Cardiac muscle cell (in vitro differentiated cells and primary cell): Measurements from ENCODE around the gene C1orf21. TPM values are rescaled to one million over a fixed set of nuclear protein-coding genes. Genes with fewer than 3 reads are reported as not detected.

ENCODE experiments used
- DNase-seq, 2 donors: peaks; one replicate each; pipeline versions ENCODE4 v3.0.0 to v3.0.0-alpha.2; 2010 to 2017; ENCODE audit warnings: low read depth in 1 of 2, low spot score in 1 of 2
- H3K27ac ChIP-seq: fragments of 200-600 bp; sonication (generic); 2 replicates; pipeline ENCODE4 v1.5.1; 2016
- H3K27me3 ChIP-seq: fragments of 200-600 bp; sonication (generic); 2 replicates; pipeline ENCODE4 v1.6.0; 2016; ENCODE audit warnings: control low read depth
- H3K36me3 ChIP-seq: fragments of 200-600 bp; sonication (generic); 2 replicates; pipeline ENCODE4 v1.5.1; 2016; ENCODE audit warnings: control low read depth
- H3K4me1 ChIP-seq: fragments of 200-600 bp; sonication (generic); 2 replicates; pipeline ENCODE4 v1.8.1; 2017; ENCODE audit warnings: low read depth, mild to moderate bottlenecking, mixed run types
- H3K4me3 ChIP-seq: fragments of 200-600 bp; sonication (generic); 2 replicates; pipeline ENCODE4 v1.5.1; 2016; ENCODE audit warnings: mild to moderate bottlenecking
- H3K9me3 ChIP-seq: fragments of 200-600 bp; sonication (generic); 2 replicates; pipeline ENCODE4 v1.5.1; 2017; ENCODE audit warnings: low read depth, mild to moderate bottlenecking, control low read depth
- CTCF ChIP-seq: IDR thresholded peaks from 2 replicates; pipeline ENCODE4 v1.5.1; 2012; ENCODE audit warnings: low read depth, mild to moderate bottlenecking, low read length
- polyA plus RNA-seq: library from polyadenylated mRNA; unstranded; fragments of >200 nt; fragmentation: Nextera tagmentation; extraction: Ambion mirVana; gene quantifications from 2 replicates; pipeline ENCODE4 v1.2.1, GENCODE V29; 2016
- total RNA-seq: library from RNA; depleted of rRNA; stranded (reverse); fragments of >200 nt; gene quantifications from 2 replicates; pipeline ENCODE4 v1.2.3, GENCODE V29; 2016

C1orf21 gene
- total and polyA plus RNA-seq, 2 experiments from 2014 or later: 10.9 to 26.8 TPM

- no peak for TF ChIP-seq CTCF
- H3K4me1 ChIP-seq: peaks cover 22% of the 10 kb centered on the region
- no peak overlapping the region for H3K4me3 ChIP-seq
- no peaks in the 10 kb centered on the region for H3K27me3 ChIP-seq
- no peaks in the 10 kb centered on the region for H3K36me3 ChIP-seq
- peak overlapping the region; percentile 34 for H3K27ac ChIP-seq
- peak in 1 of 2 donors; percentile 13 for DNase-seq
- H3K9me3 ChIP-seq: no peaks in the 10 kb centered on the region
Measured at GRCh38 chr1:184507165-184507564, 120.3 kb downstream of the C1orf21 start.

DNA sequence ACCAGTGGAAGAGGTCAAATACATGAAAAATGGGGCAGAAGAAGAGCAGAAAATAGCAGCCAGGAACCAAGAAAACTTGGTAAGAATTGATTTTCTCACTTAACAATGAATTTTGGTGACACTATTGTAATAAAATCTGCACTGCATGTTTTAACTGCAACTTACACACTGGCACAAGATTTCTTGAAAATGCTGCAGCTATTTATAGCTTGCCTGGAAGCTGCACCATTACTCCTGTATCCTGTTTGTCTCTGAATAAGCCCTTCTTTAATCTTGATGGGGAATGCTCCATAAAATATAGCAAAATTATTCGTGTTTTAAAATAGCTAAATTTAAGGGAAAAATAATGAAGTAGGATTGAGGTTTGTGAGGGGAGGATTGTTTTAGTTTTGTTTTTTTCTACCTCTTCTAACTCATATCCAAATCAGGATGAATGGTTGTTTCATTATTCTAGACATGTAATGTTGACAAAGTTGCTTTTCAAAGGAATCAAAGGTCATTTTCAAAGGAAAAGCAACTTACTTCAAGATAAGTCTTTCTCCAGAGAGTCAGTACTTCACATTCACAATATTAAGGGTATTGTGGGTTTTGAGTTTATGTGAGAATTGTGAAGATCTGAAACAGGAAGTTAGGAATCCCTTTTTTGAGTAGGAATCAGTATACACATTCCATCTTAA is 120.9 kb downstream of the C1orf21 start:
- no peaks in the 10 kb centered on the region for H3K27me3 ChIP-seq
- no peak overlapping the region for H3K4me3 ChIP-seq
- no peaks in the 10 kb centered on the region for H3K36me3 ChIP-seq
- DNase-seq: peak; percentile 14 to 29
- H3K27ac ChIP-seq: peak overlapping the region; percentile 34
- TF ChIP-seq CTCF: no peak
- peaks cover 22% of the 10 kb centered on the region for H3K4me1 ChIP-seq
- H3K9me3 ChIP-seq: no peaks in the 10 kb centered on the region

DNA sequence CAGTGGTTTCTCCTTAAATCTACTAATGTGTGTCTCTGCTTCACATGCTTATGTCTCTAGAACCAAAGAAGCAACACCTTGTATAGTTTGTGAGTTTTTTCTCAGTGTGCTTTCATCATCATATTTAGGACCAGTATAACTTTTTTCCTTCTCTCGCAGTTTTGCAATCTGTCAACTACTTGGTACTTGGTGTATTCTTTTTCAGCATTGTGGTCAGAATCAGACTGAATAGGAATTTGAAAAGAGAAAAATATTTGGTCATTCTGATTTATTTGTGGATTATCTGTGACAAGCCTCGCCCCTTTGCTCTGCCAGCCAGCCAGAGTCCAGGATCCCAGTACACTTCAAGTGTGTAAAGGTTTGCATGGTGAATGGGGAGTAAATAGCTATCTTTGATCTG is 122.3 kb downstream of the C1orf21 start:
- Histone ChIP-seq H3K4me1 (peaks cover 18% of the 10 kb centered on the region), H3K9me3 (no peaks in the 10 kb centered on the region), H3K27ac (no peak overlapping the region), H3K36me3 (no peaks in the 10 kb centered on the region), H3K4me3 (no peak overlapping the region), H3K27me3 (no peaks in the 10 kb centered on the region)
- no peak for TF ChIP-seq CTCF
- DNase-seq: peak in 1 of 2 donors; percentile 15

DNA sequence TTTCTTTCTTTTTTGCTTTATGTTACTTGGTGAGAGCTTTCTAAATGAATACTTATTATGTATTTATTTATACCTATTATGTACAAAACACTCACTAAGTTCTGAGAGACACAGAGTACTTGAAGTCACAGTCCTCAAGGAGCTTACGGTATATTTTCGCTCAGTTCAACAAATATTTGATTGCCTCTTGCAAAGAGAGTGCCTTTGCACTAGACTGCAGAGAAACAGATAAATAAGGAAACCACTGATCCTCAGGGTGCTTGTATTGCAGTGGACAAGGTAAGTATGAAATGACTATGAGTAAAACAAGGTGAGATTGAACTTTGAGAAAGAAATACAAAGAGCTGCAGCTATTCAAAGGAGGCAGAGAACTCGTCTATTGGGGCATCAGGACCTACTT is 123.3 kb downstream of the C1orf21 start:
- no peak for DNase-seq
- Histone ChIP-seq H3K4me3 (no peak overlapping the region), H3K27me3 (no peaks in the 10 kb centered on the region), H3K27ac (no peak overlapping the region), H3K4me1 (peaks cover 13% of the 10 kb centered on the region), H3K9me3 (no peaks in the 10 kb centered on the region), H3K36me3 (no peaks in the 10 kb centered on the region)
- no peak for TF ChIP-seq CTCF

GRCh38 chr1:184512724-184513123 is 125.9 kb downstream of the C1orf21 start:
- H3K27ac ChIP-seq: no peak overlapping the region
- H3K4me3 ChIP-seq: no peak overlapping the region
- H3K36me3 ChIP-seq: no peaks in the 10 kb centered on the region
- no peak for TF ChIP-seq CTCF
- no peaks in the 10 kb centered on the region for H3K9me3 ChIP-seq
- no peaks in the 10 kb centered on the region for H3K27me3 ChIP-seq
- peaks cover 4% of the 10 kb centered on the region for H3K4me1 ChIP-seq
- no peak for DNase-seq

DNA sequence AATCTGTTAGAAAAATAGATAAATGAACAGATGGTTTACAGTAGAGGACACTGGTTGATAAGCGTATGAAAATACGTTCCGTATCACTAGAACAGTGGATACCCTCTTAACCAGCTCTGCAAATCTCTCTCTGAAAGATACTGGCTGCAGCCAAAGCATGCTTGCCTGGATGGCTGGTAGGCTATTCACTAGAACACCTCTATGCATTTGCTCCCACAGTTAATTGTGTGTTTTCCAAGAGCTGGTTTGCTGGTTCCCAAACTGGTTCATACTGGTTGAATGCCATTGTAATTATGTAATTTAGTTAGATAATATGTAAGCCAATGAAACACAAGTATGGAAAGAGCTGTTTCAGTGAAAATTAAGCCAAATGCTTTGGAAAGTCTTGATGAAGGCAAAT is 126.6 kb downstream of the C1orf21 start:
- no peak overlapping the region for H3K4me3 ChIP-seq
- no peaks in the 10 kb centered on the region for H3K4me1 ChIP-seq
- DNase-seq: peak in 1 of 2 donors; percentile 27
- no peak for TF ChIP-seq CTCF
- H3K27ac ChIP-seq: no peak overlapping the region
- H3K27me3 ChIP-seq: no peaks in the 10 kb centered on the region
- H3K9me3 ChIP-seq: no peaks in the 10 kb centered on the region
- no peaks in the 10 kb centered on the region for H3K36me3 ChIP-seq
